IPS-20b (cell line): ENCODE results near the gene SUSD3.
"Not testable (repeated sequence)": the region's sequence is repeated elsewhere in the genome, so short reads cannot be mapped to it uniquely, and the experiment has no call there.

ENCODE experiments used
- H3K27ac ChIP-seq: one replicate; pipeline ENCODE4 v1.5.1; 2013; ENCODE audit warnings: low read length
- H3K27me3 ChIP-seq: 2 replicates; pipeline ENCODE4 v1.6.1; 2013; ENCODE audit warnings: mild to moderate bottlenecking, low read length, inconsistent platforms; ENCODE audit not compliant: insufficient read depth
- H3K36me3 ChIP-seq: 2 replicates; pipeline ENCODE4 v1.6.1; 2013; ENCODE audit warnings: low read depth, mild to moderate bottlenecking, inconsistent platforms, low read length, moderate library complexity; ENCODE audit not compliant: insufficient read depth
- H3K4me1 ChIP-seq: 2 replicates; pipeline ENCODE4 v1.6.1; 2013; ENCODE audit warnings: mild to moderate bottlenecking, control low read depth, inconsistent platforms, low read length, moderate library complexity; ENCODE audit not compliant: insufficient read depth
- H3K4me3 ChIP-seq: 2 replicates; pipeline ENCODE4 v1.5.1; 2013; ENCODE audit warnings: mild to moderate bottlenecking, low read length, inconsistent platforms
- H3K9ac ChIP-seq: 2 replicates; pipeline ENCODE4 v1.6.1; 2013; ENCODE audit warnings: low read depth, mild to moderate bottlenecking, inconsistent platforms, low read length, moderate library complexity
- H3K9me3 ChIP-seq: 2 replicates; pipeline ENCODE4 v1.6.1; 2013; ENCODE audit warnings: mild to moderate bottlenecking, low read depth, low read length, inconsistent platforms; ENCODE audit not compliant: insufficient read depth

SUSD3 gene

DNA sequence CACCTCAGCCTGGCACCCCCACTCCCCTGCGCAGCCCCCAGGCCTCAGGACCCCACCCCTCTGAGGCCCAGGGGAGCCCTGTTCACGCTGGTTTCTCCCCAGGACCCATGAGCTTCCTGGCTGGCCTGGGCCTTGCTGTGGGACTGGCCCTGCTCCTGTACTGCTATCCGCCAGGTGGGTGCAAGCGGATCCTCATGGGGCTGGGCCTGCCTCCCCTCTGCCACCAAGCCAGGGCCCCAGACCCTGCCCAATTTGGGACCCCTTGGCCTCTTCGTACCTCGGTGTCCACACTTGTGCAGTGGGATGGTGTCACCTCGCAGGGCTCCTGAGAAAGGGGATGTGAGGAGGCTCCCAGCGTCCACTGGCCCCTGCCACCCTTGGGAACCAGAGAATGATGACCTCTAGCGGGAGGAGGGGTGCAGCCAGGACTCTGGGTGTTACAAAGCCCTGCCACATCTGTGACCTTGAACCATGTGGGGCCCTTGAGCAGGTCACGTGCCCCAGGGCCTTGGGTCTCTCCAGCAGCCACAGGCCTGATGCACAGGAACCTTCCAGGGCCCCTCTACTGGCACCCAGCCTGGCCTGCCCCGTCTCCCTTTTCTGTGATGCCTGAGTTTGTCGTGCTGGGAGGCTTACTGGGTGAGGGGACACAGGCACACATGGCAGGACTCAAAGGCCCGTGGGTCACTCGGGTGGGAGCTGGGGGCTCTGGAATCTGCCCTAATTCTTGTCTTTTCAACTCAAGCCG lies 53.8 kb downstream of the SUSD3 start:
- Histone ChIP-seq H3K9me3 (no peaks in the 10 kb centered on the region), H3K27me3 (no peaks in the 10 kb centered on the region), H3K4me1 (peaks cover 10% of the 10 kb centered on the region; the same call in 1 of the 2 replicates), H3K9ac (no peak overlapping the region), H3K4me3 (no peak overlapping the region), H3K36me3 (no peaks in the 10 kb centered on the region), H3K27ac (no peak overlapping the region)

DNA sequence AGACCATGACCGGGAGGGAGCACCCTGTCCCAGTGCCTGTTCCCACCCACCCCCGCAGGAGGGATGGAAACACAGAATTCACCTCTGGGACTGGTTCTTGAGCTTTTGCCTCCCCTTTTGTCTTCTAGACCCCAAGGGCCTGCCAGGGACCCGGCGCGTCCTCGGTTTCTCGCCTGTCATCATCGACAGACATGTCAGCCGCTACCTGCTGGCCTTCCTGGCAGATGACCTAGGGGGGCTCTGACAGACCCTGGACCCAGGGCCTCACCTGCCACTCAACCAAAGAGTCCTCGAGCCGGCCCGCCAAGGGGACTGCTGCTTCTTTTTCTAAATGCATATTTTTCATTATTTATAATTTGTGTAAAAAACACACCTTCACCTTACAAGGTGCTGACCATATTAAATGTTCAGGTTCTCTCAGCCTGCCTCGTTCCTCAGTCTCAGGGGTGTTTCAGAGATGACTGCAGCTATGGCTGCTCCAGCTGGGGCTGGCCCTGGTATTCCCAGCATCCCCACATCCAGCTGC lies 54.4 kb downstream of the SUSD3 start:
- Histone ChIP-seq H3K27me3 (no peaks in the 10 kb centered on the region), H3K36me3 (no peaks in the 10 kb centered on the region), H3K9ac (no peak overlapping the region), H3K9me3 (no peaks in the 10 kb centered on the region), H3K4me1 (peaks cover 10% of the 10 kb centered on the region; the same call in 1 of the 2 replicates), H3K4me3 (no peak overlapping the region), H3K27ac (no peak overlapping the region)

DNA sequence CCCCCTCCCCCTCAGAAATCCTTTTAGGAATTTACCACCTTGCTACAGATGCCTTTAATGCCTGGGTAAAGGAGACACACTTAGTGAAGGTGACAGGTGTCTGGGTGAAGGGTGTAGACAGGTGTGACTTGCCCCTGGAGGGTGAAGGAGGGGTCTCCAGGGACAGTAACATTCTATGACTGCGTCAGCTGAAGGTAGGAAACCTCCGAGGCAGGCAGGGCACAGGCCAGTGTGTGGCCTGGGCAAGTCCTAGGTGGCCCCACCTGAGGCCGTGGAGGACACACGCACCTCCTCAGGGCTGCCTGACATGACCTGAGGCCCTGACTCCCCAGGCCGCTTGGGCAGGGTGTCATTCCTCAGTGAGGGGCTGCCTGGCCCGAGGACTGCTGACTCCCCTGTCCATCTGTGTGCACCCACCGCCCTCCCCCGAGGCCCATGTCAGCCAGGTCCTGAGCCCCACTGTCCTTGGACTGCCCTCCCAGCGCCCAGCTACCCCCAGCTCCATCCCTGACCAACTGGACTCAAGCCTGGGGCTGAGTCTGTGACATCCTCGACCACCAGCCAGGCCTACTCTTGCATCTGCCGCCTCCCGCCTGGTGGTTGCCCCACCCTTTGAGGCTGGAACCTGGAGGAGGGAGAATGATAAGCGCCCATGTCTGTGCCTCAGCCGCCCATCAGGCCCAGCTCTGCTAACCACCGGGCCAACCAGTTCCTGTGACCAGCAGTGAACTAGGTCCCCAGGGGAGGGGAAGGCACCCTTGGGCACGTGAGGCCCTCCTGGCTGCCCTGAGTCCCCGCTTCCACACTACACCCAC lies 55.9 kb downstream of the SUSD3 start:
- Histone ChIP-seq H3K27me3 (no peaks in the 10 kb centered on the region), H3K27ac (no peak overlapping the region), H3K9ac (no peak overlapping the region), H3K9me3 (no peaks in the 10 kb centered on the region), H3K4me1 (peaks cover 10% of the 10 kb centered on the region; the same call in 1 of the 2 replicates), H3K4me3 (no peak overlapping the region), H3K36me3 (no peaks in the 10 kb centered on the region)

DNA sequence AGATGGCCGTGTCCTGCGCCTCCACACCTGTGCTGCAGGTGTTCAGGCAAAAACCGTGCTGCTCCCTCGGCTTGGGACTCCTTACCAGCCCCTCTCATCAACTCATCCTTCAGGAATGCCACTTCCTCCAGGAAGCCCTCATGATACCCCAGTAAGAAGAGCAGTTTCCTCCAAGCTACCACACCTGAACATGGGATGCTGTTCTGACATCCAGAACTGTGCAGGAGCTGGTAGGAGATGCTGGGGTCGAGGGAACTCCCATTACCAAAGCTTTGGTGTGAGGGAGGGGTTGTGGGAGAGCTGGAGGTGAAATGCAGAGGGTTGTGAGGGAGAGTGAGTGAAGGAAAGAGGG lies 56.5 kb downstream of the SUSD3 start:
- Histone ChIP-seq H3K36me3 (no peaks in the 10 kb centered on the region), H3K4me1 (peaks cover 10% of the 10 kb centered on the region; the same call in 1 of the 2 replicates), H3K9me3 (no peaks in the 10 kb centered on the region), H3K27ac (no peak overlapping the region), H3K9ac (no peak overlapping the region), H3K4me3 (no peak overlapping the region), H3K27me3 (no peaks in the 10 kb centered on the region)

DNA sequence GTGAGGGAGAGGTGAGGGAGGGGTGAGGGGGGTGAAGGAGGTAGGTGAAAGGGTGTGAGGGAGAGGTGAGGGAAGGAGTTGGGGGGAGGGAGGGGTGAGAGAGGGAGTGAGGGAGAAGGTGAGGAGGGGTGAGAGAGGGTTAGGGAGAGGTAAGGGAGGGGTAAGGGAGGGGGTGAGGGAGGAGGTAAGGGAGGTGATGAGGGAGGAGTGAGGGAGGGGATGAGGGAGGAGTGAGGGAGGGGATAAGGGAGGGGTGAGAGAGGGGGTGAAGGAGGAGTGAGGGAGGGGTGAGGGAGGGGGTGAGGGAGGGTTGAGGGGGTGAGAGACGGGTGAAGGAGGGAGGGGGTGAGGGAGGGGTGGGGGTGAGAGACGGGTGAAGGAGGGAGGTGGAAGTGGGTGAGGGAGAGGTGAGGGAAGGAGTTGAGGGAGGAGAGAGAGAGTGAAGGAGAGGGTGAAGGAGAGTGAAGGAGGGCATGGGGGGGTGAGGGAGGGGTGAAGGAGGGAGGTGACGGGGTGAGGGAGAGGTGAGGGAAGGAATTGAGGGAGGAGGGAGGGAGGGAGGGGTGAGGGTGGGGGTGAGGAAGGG lies 57.1 kb downstream of the SUSD3 start:
- H3K9me3 ChIP-seq, result no peaks in the 10 kb centered on the region
- H3K9ac ChIP-seq, result no peak overlapping the region
- no peak overlapping the region for H3K27ac ChIP-seq
- H3K4me1 ChIP-seq, result peaks cover 10% of the 10 kb centered on the region; the same call in 1 of the 2 replicates
- no peak overlapping the region for H3K4me3 ChIP-seq
- no peaks in the 10 kb centered on the region for H3K27me3 ChIP-seq
- no peaks in the 10 kb centered on the region for H3K36me3 ChIP-seq

DNA sequence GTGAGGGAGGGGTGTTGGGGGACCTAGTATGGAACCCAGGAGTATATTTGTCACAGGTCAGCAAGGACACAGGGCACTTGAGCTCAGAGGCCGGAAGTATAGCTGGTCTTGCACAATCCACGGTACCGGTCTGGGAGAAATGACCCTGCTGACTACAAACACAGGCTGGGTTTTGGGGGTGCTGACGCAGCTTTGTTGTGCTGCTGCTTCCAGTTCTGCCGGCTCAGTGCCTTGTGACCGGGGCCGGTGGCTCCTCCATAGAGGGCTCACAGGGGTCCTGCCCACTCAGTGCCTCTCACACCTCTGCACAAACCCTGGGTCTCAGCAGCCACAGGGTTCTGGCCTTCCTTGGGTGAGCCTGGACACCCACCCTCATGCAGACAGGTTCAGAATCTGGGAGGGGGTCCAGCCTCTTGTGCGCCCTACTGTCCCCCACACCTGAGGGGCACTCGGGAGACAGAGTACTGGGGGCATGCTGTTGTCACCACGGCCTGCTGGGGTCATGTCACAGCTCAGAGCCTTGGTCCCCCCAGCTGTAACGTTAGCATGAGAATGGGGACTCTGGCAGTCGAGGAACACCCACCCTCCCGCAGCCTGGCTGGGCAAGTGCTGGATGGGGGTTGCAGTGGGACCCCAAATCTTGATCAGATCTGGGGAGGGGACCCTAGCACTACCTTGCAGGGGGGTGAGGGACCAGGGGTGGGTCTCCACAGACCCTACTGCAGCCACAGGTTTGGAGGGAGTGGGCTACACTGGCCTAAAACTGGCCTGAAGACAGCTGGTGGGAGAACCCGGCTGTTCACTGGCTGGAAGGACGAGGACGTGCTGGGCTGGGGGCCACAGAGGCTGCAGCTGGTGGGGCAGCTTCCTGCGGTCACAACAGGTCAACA lies 57.8 kb downstream of the SUSD3 start:
- H3K4me1 ChIP-seq, result peaks cover 10% of the 10 kb centered on the region; the same call in 1 of the 2 replicates
- no peaks in the 10 kb centered on the region for H3K9me3 ChIP-seq
- H3K27ac ChIP-seq, result no peak overlapping the region
- H3K27me3 ChIP-seq, result no peaks in the 10 kb centered on the region
- H3K36me3 ChIP-seq, result no peaks in the 10 kb centered on the region
- peak overlapping the region; percentile 48; the same call in 1 of the 2 replicates for H3K9ac ChIP-seq
- no peak overlapping the region for H3K4me3 ChIP-seq

DNA sequence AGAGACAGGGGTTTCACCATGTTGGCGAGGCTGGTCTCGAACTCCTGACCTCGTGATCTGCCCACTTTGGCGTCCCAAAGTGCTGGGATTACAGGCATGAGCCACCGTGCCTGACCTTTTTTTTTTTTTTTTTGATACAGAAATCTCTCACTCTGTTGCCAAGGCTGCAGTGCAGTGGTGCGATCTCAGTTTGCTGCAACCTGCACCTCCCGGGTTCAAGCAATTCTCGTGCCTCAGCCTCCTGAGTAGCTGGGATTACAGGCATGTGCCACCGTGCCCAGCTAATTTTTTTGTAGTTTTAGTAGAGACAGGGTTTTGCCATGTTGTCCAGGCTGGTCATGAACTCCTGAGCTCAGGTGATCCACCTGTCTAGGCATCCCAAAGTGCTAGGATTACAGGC lies 59.0 kb downstream of the SUSD3 start:
- not testable (repeated sequence) for H3K36me3 ChIP-seq, H3K9me3 ChIP-seq, H3K4me3 ChIP-seq, H3K27ac ChIP-seq, H3K27me3 ChIP-seq, H3K4me1 ChIP-seq, H3K9ac ChIP-seq

DNA sequence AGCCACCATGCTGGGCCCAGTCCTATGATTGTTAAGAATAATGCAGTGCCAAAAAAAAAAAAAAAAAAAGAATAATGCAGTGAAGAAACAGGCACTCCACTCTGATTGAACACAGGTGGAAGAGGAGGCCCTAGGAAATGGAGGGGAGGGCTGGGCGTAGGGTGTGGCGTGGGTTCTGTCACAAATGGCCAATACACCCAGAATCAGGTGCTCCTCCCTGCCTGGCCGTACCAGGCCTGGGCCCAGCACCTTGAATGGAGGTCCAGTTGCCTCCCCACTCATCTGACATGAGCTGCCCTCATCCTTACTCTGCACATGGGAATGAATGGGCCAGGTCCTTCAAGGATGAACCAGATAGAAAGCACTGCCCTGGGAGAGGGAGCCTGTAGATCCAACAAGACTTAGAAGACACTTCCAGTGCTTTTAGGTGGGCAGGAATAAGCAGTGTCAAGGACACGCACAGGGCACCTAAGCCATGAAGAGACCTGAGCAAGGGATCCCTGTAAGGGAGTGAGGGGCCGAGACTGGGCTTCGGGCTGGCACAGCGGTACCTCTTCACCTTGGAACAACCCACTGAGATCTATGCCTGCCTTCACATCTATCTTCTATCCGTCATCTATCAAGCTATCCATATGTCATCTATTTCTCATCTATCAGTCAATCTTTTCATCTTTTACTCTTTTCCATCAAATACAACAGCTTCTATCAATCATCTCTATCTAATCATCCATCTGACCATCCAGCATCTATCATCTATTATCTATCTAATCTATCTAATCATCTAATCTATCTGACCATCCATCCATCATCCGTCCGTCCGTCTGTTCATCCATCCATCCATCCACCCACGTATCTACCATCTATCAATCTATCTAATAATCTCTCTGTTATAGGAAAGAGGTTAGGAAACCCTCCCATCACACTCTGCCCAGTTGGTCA lies 59.7 kb downstream of the SUSD3 start:
- Histone ChIP-seq H3K4me1 (peaks cover 10% of the 10 kb centered on the region; the same call in 1 of the 2 replicates), H3K36me3 (no peaks in the 10 kb centered on the region), H3K9ac (no peak overlapping the region), H3K4me3 (no peak overlapping the region), H3K27ac (no peak overlapping the region), H3K9me3 (no peaks in the 10 kb centered on the region), H3K27me3 (no peaks in the 10 kb centered on the region)

DNA sequence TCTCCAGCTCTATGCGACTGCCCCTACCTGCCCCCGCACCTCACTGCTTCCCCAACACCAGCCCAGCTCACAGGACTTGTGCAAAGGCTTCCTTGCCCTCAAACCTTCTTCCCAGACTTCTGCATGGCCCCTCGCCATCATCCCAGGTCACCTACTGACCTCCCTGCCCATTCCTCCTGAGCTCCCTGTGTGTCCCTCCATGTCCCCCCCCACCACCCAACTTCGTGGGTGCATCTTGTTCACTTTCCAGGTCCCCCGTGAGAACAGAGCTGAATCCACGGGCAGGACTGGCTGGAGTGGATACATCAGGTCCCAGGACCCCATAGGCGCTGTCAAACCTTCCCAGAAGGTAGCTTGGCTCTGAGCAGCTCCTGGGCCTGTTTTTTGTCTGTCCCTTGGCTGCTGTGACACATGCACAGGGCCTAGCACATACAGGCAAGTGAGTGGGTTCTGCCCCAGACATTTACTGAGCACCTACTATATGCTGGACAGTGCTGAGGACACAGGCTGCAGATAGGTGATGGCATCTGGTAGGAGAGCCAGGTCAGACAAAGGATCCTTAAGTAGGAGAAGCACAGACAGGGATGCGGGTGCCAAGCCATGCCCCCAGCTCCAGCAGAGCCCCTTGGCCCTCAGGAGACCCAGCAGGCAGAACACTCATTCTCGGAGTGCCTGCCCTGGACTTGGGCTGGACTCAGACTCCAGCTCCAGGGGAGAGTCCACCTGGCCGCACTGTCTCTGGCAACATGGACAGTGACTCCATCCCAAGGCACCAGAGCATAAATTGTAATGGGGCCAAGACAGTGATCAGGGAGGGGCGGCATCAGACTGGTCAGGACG lies 60.6 kb downstream of the SUSD3 start:
- Histone ChIP-seq H3K4me3 (no peak overlapping the region), H3K9ac (no peak overlapping the region), H3K9me3 (no peaks in the 10 kb centered on the region), H3K27ac (no peak overlapping the region), H3K4me1 (peaks cover 10% of the 10 kb centered on the region; the same call in 1 of the 2 replicates), H3K27me3 (no peaks in the 10 kb centered on the region), H3K36me3 (0 out of 2 replicates have a peak, but pooled peaks cover 7% of the 10 kb centered on the region)

DNA sequence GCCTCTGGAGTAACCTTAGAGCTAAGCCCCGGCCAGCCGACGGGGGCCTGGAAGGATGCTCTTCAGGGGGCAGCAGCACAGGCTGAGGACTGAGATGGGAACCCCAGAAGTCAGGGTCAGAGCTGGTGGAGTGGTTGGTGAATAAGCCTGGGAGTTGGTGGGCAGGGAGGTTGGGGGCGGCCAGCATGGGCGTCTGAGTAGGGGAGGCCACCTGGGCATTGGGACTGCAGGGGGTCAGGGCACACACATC lies 61.1 kb downstream of the SUSD3 start:
- Histone ChIP-seq H3K4me1 (peaks cover 10% of the 10 kb centered on the region; the same call in 1 of the 2 replicates), H3K4me3 (no peak overlapping the region), H3K9ac (no peak overlapping the region), H3K36me3 (peaks cover 7% of the 10 kb centered on the region; the same call in 1 of the 2 replicates), H3K9me3 (no peaks in the 10 kb centered on the region), H3K27me3 (no peaks in the 10 kb centered on the region), H3K27ac (no peak overlapping the region)
